Measurements from ENCODE around the gene GUSB. TPM values are rescaled to one million over a fixed set of nuclear protein-coding genes. Genes with fewer than 3 reads are reported as not detected.

Gene GUSB
- 18.3 and 34.9 TPM in 2 replicates for total RNA-seq

DNA sequence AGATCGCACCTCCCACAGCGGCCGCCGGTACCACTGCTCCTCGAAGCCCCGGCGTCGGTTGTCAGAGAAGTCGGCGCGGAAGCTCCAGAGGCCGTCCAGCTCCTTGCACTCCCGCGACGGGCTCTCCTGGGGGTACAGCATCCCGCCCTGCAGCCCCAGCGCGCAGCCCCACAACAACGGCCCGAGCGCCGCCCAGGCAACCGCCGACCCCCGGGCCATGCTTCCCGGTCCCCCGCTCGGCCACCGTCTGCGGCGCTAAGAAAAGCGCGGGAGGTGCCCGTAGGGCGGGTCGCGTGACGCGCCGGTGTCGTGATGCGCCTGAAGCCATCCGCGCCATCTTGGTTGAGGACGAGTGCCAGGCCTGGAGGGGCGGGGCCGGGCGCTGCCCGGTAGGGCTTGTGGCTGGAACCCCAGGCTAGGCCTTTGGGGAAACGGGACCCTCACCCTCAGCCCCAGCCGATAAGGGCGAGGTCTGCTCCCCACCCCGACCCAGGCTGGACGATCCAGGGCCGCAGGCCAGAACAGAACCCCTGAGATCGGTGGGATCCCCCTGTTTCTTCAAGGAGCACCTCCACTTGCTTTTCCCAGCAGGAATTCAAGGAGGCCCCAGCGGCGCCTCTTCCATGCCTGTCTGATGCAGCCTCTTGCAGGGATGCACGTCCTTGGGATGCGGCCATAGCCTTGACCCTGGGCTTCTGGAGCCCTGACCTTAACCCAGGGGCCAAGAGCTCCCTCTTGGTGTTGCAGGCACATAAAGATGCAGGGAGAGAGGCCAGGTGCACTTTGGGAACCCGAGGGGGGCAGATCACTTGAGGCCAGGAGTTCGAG is at the start of gene GUSB:
GUSB (minus strand) TSS at position 249 of the 828 bp plus-strand sequence; CDS start at position 219, 30 bp downstream.

Other genes starting within 250 kb of the GUSB start
- gene VKORC1L1, start 109.1 kb downstream of the GUSB start, total RNA-seq = 14.2 and 15.2 TPM in 2 replicates
- gene ASL, start 93.6 kb upstream of the GUSB start, total RNA-seq = 29.2 and 56.1 TPM in 2 replicates
- gene CRCP, start 132.6 kb upstream of the GUSB start, total RNA-seq = 24.9 and 30.0 TPM in 2 replicates
- 18.6 and 28.8 TPM in 2 replicates for gene TPST1, start 223.1 kb upstream of the GUSB start, total RNA-seq